ENCODE results near the gene CNPY4.
"Not testable (repeated sequence)": the region's sequence is repeated elsewhere in the genome, so short reads cannot be mapped to it uniquely, and the experiment has no call there.

CNPY4 gene

GRCh38 chr7:100122067-100122466, 2.6 kb downstream of the CNPY4 start:
- DNase-seq = no peak

DNA sequence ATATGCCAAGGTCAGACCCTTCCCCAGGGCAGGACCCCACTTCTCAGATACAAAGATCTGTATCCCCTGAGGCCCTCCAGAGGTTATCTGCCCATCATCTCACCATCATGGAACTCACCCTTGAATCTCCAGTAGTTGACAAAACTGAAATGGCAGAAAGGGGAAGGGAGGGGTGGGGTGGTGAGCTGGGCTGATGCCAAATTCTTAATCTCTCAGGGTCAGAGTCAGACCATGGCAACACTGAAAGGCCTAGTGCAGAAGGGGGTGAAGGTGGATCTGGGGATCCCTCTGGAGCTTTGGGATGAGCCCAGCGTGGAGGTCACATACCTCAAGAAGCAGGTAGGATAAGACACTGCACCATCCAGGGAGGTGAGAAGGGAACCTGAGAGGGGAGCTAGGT, 3.1 kb downstream of the CNPY4 start:
- no peak for DNase-seq

DNA sequence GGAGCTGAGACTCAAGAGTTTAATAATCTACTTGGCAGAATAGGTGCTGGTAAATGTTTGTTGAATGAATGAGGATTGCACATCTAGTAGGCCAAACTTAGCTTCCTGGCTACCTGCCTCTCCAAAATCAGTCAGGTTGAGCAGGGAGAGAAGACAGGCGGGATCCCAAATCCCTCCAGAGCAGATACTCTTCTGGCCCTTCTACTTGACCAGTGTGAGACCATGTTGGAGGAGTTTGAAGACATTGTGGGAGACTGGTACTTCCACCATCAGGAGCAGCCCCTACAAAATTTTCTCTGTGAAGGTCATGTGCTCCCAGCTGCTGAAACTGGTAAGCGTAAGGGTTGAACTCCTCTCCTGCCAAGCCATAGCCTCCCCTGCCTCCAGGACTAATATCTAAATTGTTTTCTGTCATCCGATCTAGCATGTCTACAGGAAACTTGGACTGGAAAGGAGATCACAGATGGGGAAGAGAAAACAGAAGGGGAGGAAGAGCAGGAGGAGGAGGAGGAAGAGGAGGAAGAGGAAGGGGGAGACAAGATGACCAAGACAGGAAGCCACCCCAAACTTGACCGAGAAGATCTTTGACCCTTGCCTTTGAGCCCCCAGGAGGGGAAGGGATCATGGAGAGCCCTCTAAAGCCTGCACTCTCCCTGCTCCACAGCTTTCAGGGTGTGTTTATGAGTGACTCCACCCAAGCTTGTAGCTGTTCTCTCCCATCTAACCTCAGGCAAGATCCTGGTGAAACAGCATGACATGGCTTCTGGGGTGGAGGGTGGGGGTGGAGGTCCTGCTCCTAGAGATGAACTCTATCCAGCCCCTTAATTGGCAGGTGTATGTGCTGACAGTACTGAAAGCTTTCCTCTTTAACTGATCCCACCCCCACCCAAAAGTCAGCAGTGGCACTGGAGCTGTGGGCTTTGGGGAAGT, 5.1 kb downstream of the CNPY4 start:
- DNase-seq = no peak

- DNase-seq = no peak
Measured at GRCh38 chr7:100126239-100126930, 7.0 kb downstream of the CNPY4 start.

DNA sequence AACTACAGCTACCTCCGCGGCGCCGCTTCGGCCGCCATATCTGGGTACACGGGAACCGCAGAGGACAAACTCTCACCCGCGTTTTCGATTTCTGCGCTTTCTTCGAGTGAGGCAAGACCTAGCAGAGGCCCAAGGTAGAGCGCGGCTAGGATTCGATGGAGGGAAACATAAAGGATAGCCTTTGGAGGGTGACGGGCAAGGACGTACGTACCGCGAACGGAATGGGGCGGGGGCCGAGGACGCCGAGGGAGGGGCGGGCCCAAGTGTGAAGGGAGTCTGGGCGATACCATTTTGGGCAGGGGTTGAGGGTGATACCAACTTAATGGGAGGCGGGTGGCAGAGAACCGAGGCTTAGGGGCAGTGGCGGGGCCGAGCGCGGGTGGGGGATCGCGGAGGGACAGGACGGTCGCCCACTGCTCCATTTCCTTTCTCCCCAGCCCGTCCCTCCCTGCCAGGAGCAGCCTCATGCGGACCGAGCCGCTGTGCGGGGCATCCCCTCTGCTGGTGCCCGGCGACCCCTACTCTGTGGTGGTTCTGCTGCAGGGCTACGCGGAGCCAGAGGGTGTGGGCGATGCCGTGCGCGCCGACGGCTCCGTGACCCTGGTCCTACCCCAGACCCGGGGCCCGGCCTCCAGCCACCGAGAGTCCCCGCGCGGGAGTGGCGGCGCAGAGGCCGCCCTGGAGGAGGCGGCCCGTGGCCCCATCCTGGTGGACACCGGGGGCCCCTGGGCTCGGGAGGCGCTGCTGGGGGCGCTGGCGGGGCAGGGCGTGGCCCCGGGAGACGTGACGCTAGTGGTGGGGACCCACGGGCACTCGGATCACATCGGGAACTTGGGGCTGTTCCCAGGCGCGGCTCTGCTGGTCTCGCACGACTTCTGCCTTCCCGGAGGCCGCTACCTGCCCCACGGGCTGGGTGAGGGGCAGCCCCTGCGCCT, 7.8 kb downstream of the CNPY4 start, which contains the start of gene MBLAC1:
TSS of gene MBLAC1 (plus strand) at position 37 of the 935 bp plus-strand sequence. CDS start at position 466, 429 bp downstream.
- DNase-seq = peak; percentile 94

GRCh38 chr7:100127866-100128636, 8.6 kb downstream of the CNPY4 start:
- peak; percentile 20 for DNase-seq

DNA sequence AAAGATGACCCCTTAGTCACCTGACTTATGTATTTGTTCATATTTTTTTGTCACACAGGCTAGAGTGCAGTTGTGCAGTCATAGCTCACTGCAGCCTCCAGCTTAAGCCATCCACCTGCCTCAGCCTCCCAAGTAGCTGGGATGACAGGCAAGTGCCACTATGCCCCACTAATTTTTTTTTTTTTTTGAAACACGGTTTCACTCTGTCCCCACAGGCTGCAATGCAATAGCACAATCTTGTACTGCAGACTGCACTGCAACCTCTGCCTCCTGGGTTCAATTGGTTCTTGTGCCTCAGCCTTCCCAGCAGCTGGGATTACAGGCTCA, 9.2 kb downstream of the CNPY4 start:
- no peak for DNase-seq

GRCh38 chr7:100130220-100130607, 10.8 kb downstream of the CNPY4 start:
- not testable (repeated sequence) for DNase-seq

- peak; percentile 83 for DNase-seq
Measured at GRCh38 chr7:100130608-100131453, 11.4 kb downstream of the CNPY4 start.

DNA sequence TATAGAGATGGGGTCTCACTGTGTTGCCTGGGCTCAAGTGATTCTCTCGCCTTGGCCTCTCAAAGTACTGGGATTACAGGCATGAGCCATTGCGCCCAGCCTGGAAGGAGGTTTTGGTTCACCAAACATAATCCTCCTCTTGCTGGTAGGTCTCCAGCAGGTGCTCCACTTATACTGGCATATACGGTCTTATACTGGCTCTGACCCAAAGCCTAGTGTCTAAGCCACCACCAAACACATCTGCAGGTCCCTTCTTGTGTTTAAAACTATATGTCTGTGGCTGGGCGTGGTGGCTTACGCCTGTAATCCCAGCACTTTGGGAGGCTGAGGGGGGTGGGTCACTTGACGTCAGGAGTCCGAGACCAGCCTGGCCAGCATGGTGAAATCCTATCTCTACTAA, 12.7 kb downstream of the CNPY4 start:
- DNase-seq = no peak

- DNase-seq = peak; percentile 77
Measured at GRCh38 chr7:100132697-100133151, 13.3 kb downstream of the CNPY4 start.

GRCh38 chr7:100137851-100138760, 18.7 kb downstream of the CNPY4 start:
- no peak for DNase-seq

DNA sequence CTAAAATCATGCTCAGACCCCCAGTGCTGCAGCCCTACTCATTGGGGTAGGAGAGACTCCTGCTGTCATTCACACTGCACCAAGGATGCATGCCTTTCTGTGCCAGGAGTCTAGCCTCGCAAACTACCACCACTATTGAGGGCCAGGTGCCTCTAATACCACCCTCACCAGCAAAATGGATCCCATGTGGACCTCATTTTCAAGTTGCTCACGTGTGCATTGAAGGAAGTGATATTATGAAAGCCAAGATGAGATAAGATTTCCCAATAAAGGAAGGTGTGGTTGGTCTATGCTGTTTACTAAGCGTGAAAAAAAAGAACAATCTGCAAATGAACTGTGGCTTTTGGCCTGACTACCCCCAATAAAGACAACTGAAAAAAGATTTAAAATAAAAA, 22.1 kb downstream of the CNPY4 start:
- DNase-seq = no peak

DNA sequence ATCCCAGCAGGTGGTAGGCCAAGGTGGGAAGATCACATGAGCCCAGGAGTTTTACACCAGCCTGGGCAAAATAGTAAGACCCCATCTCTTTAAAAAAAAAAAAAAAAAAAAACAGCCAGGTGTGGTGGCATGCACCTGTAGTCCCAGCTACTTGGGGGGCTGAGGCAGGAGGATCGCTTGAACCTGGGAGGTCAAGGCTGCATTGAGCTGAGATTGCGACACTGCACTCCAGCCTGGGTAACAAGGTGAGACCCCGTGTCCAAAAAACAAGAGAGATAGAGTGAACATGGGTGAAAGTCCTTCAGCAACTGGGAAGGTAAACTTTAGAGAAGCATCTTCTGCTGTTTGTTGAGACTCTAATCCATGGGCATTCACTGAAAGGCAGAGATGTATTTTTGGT, 23.0 kb downstream of the CNPY4 start:
- DNase-seq = no peak

DNA sequence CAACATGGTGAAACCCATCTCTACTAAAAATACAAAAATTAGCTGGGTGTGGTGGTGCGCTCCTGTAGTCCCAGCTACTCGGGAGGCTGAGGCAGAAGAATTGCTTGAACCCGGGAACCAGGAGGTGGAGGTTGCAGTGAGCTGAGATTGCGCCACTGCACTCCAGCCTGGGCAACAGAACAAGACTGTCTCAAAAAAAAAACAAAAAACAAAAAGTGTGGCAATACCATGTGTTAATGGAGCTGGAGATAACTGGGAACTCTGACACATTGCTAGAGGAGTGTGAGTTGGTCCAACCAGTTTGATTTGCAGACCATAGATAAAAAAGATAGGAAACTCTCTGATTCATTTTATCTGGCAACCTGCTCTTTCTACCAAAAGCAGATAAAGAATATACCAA, 26.9 kb downstream of the CNPY4 start:
- not testable (repeated sequence) for DNase-seq

- DNase-seq = no peak
Measured at GRCh38 chr7:100147278-100147677, 27.8 kb downstream of the CNPY4 start.

GRCh38 chr7:100148225-100148558, 28.8 kb downstream of the CNPY4 start:
- DNase-seq = no peak

GRCh38 chr7:100148559-100149328, 29.3 kb downstream of the CNPY4 start, which contains the start of gene LAMTOR4:
LAMTOR4 (plus strand) TSS chr7:100148918; CDS start chr7:100148973, 55 bp downstream.
- peak; percentile 99 for DNase-seq

GRCh38 chr7:100152404-100152803, 33.0 kb downstream of the CNPY4 start:
- DNase-seq = no peak

Data from CD4-positive, alpha-beta T cell treated with Interleukin-21 for 1 hour (primary cell).